Effector memory CD8-positive, alpha-beta T cell (primary cell): ENCODE results near the gene TPCN2.
A peak's percentile ranks its signal among the peaks of the same experiment; 100 is the strongest.

Source experiments
- ATAC-seq: fragments of 150-1000 bp; cut with Tn5 transposase; replicated peaks from 2 replicates; pipeline ENCODE4 v1.10.0; 2021; ENCODE audit warnings: mild to moderate bottlenecking, moderate library complexity
- DNase-seq, 3 experiments: peaks; one replicate each; pipeline ENCODE4 v3.0.0; 2021
- H3K27ac Mint-ChIP-seq, 2 donors: one replicate each; pipeline ENCODE4 v1.8.0; 2022; ENCODE audit warnings: mild to moderate bottlenecking in 2 of 2, mixed read lengths in 2 of 2, moderate library complexity in 2 of 2
- H3K27me3 Mint-ChIP-seq, 2 donors: one replicate each; pipeline ENCODE4 v1.8.0; 2022; ENCODE audit warnings: mixed read lengths in 2 of 2
- H3K36me3 Mint-ChIP-seq: one replicate; pipeline ENCODE4 v1.8.0; 2022; ENCODE audit warnings: mild to moderate bottlenecking, moderate library complexity, mixed read lengths; ENCODE audit not compliant: insufficient read depth
- H3K4me1 Mint-ChIP-seq, 2 donors: one replicate each; pipeline ENCODE4 v1.8.0; 2022; ENCODE audit warnings: low read depth in 2 of 2, mixed read lengths in 2 of 2
- H3K4me3 Mint-ChIP-seq, 2 donors: one replicate each; pipeline ENCODE4 v1.8.0; 2022; ENCODE audit warnings: mild to moderate bottlenecking in 2 of 2, mixed read lengths in 2 of 2, moderate library complexity in 2 of 2
- H3K9me3 Mint-ChIP-seq, 2 donors: one replicate each; pipeline ENCODE4 v1.8.0; 2022; ENCODE audit warnings: mixed read lengths in 2 of 2

Gene TPCN2

DNA sequence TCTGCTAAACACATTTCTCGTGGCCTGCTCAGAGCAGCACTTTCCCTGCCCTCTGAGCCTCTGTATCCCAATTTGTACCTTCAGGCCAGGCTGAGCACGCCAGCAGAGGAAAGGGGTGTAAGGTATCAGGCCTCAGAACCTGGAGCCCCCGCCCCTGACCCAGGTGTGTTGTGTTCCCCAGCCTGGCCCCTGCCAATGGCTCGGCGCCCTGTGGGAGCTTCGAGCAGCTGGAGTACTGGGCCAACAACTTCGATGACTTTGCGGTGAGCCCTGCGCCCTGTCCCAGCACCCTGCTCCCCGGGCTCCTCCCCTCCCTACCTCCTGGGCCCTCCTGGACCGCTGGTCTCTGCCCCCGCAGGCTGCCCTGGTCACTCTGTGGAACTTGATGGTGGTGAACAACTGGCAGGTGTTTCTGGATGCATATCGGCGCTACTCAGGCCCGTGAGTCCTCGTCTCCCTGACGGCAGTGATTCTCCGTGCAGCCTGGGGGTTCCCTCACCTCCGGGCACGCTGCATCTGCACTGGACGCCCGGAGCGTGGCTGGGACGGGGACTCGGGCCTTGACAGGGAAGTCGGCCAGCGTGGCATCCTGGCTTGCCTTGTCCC is 36.9 kb downstream of the TPCN2 start:
- Mint-ChIP-seq H3K4me3 (no peak overlapping the region), H3K27me3 (no peaks in the 10 kb centered on the region), H3K36me3 (peaks cover 11% of the 10 kb centered on the region), H3K9me3 (no peaks in the 10 kb centered on the region), H3K4me1 (peaks cover 2 to 9% of the 10 kb centered on the region in 2 donors), H3K27ac (no peak overlapping the region)
- ATAC-seq = no peak
- no peak for DNase-seq

DNA sequence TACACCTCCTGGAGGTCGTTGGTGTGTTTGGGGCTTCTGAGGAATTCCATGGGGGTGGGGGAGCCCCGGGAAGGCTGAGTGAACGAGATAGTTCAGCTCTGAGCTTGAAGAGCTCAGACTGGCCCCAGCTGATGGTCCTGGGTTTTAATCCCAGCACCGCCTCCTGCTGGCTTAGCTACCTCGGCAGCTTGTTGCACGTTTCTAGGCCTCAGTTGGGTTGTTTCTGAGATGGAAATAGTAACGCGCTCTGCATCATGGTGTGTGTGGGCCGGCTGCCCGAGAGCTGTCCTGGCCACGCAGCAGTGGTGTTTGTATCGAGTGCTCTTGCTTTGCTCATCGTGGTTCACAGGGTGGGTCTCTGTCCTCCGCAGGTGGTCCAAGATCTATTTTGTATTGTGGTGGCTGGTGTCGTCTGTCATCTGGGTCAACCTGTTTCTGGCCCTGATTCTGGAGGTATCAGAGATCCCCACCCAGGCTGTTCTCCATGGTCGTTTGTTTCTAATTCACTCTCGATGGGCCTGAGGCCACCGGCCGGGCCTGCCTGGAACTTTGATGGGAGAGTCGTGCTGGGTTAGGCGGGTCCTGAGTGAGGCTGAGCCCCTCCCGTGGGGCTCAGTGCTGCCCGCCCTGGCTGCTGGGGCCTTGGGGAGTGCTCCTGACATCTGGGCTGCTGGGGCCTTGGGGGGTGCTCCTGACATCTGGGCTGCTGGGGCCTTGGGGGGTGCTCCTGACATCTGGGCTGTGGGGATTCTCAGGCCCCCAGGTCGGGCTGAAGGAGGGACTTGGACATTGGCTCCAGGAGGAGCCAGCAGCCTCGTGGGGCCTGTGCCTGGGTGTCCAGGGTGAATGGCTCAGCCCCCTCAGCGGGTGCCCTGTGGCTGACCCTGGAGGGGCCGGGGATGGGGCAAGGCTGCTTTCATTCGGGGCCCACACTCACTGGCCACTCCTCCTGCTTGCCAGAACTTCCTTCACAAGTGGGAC is 37.7 kb downstream of the TPCN2 start:
- DNase-seq = no peak
- H3K4me1 Mint-ChIP-seq = peaks cover 0 to 7% of the 10 kb centered on the region in 2 donors
- no peak overlapping the region for H3K4me3 Mint-ChIP-seq
- no peaks in the 10 kb centered on the region for H3K9me3 Mint-ChIP-seq
- no peak overlapping the region for H3K27ac Mint-ChIP-seq
- no peak for ATAC-seq
- H3K36me3 Mint-ChIP-seq = peaks cover 11% of the 10 kb centered on the region
- no peaks in the 10 kb centered on the region for H3K27me3 Mint-ChIP-seq

DNA sequence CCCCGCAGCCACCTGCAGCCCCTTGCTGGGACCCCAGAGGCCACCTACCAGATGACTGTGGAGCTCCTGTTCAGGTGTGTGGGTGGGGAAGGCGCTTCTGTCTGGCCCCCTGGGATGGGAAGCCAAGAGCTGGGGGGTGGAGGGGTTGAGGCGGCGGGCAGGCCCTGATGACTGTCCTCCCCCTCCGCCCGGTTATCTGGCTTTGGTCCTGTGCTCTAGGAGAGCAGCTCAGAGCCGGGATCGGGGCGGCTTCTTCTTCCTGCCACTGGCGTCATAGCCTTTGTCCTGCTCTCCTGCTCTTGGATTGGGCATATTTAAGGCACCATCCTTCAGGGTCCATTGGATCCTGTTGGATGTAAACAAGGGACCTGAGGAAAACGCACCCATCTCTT is 38.4 kb downstream of the TPCN2 start:
- Mint-ChIP-seq H3K4me3 (no peak overlapping the region), H3K36me3 (peaks cover 8% of the 10 kb centered on the region), H3K27me3 (no peaks in the 10 kb centered on the region), H3K27ac (no peak overlapping the region), H3K4me1 (peaks cover 0 to 4% of the 10 kb centered on the region in 2 donors), H3K9me3 (no peaks in the 10 kb centered on the region)
- ATAC-seq (no peak), DNase-seq (no peak)

DNA sequence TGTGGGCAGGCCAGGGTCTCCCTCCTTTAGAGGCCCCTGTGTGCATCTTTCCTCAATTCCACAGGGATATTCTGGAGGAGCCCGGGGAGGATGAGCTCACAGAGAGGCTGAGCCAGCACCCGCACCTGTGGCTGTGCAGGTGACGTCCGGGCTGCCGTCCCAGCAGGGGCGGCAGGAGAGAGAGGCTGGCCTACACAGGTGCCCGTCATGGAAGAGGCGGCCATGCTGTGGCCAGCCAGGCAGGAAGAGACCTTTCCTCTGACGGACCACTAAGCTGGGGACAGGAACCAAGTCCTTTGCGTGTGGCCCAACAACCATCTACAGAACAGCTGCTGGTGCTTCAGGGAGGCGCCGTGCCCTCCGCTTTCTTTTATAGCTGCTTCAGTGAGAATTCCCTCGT is 39.1 kb downstream of the TPCN2 start:
- H3K27ac Mint-ChIP-seq = peak overlapping the region in 1 of 2 donors; percentile 35
- peaks cover 8% of the 10 kb centered on the region for H3K36me3 Mint-ChIP-seq
- ATAC-seq = no peak
- H3K4me3 Mint-ChIP-seq = no peak overlapping the region
- no peak for DNase-seq
- no peaks in the 10 kb centered on the region for H3K27me3 Mint-ChIP-seq
- H3K4me1 Mint-ChIP-seq = peaks cover 0 to 4% of the 10 kb centered on the region in 2 donors
- no peaks in the 10 kb centered on the region for H3K9me3 Mint-ChIP-seq

DNA sequence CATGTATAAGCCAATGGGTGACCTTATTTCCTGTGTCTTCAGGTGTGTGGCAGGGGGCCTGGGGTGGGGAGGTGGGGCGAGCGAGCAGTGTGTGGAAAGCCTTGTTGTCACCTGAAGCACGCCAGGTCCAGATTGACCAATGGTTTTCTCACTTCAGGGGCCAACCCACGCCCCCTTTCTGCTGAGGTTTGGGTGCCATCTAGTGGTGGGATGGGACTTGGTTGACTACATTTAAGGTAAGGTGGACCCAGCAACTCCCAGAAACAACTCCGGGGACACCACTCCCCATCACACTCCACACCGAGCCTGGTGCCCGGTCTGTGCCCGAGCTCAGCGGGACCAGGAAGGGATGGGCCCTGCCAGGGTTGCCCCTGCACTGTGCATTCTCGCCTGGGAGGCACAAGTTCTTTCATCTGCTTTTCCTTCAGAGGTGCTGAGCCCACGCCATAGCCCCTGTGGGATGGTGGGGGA is 40.0 kb downstream of the TPCN2 start:
- ATAC-seq = peak; percentile 56
- H3K36me3 Mint-ChIP-seq = peaks cover 8% of the 10 kb centered on the region
- no peaks in the 10 kb centered on the region for H3K9me3 Mint-ChIP-seq
- H3K27me3 Mint-ChIP-seq = no peaks in the 10 kb centered on the region
- peaks cover 0 to 4% of the 10 kb centered on the region in 2 donors for H3K4me1 Mint-ChIP-seq
- peak; percentile 40 to 42 (median 40) for DNase-seq
- no peak overlapping the region for H3K4me3 Mint-ChIP-seq
- H3K27ac Mint-ChIP-seq = peak overlapping the region in 1 of 2 donors; percentile 35

DNA sequence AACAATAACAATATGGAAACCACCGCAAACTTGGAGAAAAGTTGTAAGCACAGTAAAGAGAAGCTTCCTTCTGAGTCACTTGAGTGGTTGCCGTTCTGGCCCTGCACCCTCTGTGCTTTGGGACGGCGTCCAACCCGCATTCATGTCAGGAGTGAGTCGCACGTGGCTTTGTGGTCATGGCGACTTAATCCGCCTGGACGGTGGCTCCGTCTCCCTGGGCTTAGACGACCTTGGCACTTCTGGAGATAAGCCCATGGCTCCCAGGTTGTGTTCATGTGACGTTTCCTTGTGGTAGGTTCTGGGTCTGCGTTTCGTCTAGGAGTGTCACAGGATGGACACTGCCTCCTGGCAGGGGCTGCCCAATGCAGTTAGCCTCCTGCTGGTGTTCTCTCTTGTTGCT is 40.5 kb downstream of the TPCN2 start:
- no peaks in the 10 kb centered on the region for H3K9me3 Mint-ChIP-seq
- peaks cover 0 to 4% of the 10 kb centered on the region in 2 donors for H3K4me1 Mint-ChIP-seq
- ATAC-seq (no peak), DNase-seq (no peak)
- no peaks in the 10 kb centered on the region for H3K27me3 Mint-ChIP-seq
- H3K4me3 Mint-ChIP-seq = no peak overlapping the region
- H3K36me3 Mint-ChIP-seq = peaks cover 8% of the 10 kb centered on the region
- H3K27ac Mint-ChIP-seq = no peak overlapping the region

DNA sequence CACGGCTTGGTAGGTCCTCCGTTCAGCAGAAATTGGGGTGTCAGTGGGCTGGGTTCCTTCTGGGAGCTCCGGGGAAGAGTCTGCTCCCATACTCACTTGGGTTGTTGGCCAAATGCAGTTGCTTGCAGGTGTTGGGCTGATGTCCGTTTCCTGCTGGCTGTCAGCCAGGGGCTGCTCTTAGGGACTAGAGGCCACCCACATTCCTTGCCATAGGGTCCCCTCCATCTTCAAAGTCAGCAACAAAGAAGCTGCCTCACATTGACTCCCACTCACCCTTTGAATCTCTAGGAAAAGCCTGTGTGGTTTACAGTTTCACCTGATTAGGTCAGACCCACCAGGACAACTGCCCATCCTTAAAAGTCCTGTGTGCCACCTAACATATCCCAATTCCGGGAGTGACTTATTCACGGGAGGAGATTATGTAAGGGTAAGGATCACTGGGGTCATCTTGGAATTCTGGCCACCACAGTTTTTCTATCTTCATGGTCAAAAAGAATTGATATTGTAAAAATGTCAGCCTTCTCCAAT is 43.0 kb downstream of the TPCN2 start:
- H3K4me3 Mint-ChIP-seq = no peak overlapping the region
- no peak overlapping the region for H3K27ac Mint-ChIP-seq
- ATAC-seq (no peak), DNase-seq (no peak)
- H3K27me3 Mint-ChIP-seq = no peaks in the 10 kb centered on the region
- peaks cover 0 to 8% of the 10 kb centered on the region in 2 donors for H3K4me1 Mint-ChIP-seq
- peaks cover 3% of the 10 kb centered on the region for H3K36me3 Mint-ChIP-seq
- H3K9me3 Mint-ChIP-seq = no peaks in the 10 kb centered on the region

DNA sequence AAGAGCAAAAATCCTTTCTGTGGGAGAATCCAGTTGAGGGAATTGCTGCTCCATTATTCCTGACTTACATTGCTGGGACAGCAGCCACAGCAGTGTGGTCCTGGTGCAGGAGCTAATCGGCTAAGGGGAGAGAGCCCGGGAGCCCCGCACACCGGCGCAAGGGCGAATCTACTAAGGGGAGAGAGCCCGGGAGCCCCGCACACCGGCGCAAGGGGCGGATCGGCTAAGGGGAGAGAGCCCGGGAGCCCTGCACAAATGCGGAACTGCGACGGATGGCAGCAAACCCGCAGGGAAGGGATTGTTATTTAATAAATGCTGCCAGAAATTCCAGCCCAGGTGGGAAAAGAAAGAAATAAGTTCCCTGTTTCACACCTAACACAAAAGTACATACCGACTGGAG is 43.5 kb downstream of the TPCN2 start:
- Mint-ChIP-seq H3K27me3 (no peaks in the 10 kb centered on the region), H3K9me3 (no peaks in the 10 kb centered on the region), H3K36me3 (peaks cover 3% of the 10 kb centered on the region), H3K4me3 (no peak overlapping the region), H3K4me1 (peaks cover 0 to 8% of the 10 kb centered on the region in 2 donors), H3K27ac (no peak overlapping the region)
- DNase-seq = no peak
- no peak for ATAC-seq

DNA sequence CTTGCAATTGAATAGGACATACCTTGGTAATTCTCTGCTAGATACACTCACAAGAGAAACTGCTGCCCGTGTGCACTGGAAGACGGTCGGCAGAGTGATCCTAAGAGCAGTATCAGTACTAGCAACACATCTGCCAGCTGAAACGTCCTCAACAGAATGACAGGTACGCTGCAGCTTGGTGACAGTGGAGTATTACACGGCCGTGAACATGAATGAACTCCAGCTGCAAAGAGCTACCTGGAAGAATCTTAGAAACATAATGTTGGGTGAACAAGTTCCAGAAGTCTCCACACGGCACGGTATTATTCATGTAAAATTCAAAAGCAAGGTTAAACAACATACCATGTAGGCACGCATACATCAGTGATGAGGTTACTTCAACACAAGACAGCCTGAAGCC is 44.4 kb downstream of the TPCN2 start:
- Mint-ChIP-seq H3K9me3 (no peaks in the 10 kb centered on the region), H3K4me3 (no peak overlapping the region), H3K27me3 (no peaks in the 10 kb centered on the region), H3K4me1 (peaks cover 0 to 8% of the 10 kb centered on the region in 2 donors), H3K27ac (peak overlapping the region; percentile 8 to 11), H3K36me3 (peaks cover 3% of the 10 kb centered on the region)
- no peak for ATAC-seq
- DNase-seq = no peak

DNA sequence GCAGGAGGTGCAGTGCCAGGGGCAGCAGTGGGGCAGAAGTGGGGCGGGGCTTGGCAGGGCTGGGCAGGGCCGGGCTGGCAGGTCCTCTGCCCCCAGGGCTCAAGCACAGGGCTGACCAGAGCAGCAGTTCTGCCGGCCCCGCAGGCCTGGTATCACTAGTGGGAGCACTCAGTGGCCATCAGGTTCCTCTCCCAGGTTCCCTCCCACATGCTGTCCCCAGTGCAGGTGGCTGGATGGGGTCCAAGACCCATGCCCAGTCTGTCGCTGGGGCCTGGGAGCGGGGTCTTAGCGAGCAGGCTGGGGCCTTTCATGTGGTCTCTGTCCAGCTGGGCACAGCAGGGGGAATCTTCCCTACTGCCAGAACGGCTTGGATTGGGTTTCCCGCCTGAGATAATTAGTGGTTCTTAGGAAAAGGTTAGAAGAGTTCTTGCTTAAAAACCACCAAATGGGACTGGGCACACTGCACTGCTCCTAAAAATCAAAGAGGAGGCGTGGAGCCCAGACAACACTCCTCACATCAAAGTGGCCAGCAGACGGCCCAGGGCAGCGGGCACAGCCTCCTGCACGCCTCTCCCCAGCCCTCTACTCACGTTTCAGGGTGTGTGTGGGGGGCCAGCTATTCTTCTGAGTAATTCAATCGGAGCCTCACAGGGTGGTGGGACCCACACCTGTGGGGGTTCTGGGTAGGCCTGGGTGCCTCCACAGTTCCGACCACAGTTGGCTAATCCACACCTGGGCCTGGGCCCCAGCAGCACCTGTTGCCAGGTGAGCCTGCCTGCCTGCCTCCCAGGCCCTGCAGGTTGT is 45.6 kb downstream of the TPCN2 start:
- Mint-ChIP-seq H3K27me3 (no peaks in the 10 kb centered on the region), H3K9me3 (no peaks in the 10 kb centered on the region), H3K36me3 (peaks cover 3% of the 10 kb centered on the region), H3K27ac (no peak overlapping the region), H3K4me1 (peaks cover 0 to 6% of the 10 kb centered on the region in 2 donors), H3K4me3 (no peak overlapping the region)
- no peak for DNase-seq
- ATAC-seq = no peak

DNA sequence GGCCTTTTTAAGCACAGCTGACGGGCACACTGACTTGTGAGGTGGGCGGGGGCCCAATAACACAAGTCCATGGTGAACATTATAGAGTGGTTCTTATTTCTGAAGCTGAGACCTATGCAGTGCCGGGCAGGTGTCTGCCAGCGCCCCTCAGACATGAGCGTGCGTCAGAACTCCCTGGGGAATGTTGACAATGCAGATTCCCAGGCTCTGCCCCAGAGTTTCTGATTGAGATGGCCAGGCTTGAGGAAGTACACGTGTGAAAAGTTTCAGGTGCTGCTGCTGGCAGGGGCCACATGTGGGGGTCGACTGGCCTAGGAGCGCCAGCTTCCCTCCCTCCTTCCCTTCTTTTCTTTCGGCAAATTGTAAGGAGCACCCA is 46.2 kb downstream of the TPCN2 start:
- Mint-ChIP-seq H3K27me3 (peaks cover 0 to 6% of the 10 kb centered on the region in 2 donors), H3K4me1 (peaks cover 0 to 6% of the 10 kb centered on the region in 2 donors), H3K9me3 (no peaks in the 10 kb centered on the region), H3K27ac (no peak overlapping the region), H3K36me3 (no peaks in the 10 kb centered on the region), H3K4me3 (no peak overlapping the region)
- DNase-seq = no peak
- no peak for ATAC-seq

DNA sequence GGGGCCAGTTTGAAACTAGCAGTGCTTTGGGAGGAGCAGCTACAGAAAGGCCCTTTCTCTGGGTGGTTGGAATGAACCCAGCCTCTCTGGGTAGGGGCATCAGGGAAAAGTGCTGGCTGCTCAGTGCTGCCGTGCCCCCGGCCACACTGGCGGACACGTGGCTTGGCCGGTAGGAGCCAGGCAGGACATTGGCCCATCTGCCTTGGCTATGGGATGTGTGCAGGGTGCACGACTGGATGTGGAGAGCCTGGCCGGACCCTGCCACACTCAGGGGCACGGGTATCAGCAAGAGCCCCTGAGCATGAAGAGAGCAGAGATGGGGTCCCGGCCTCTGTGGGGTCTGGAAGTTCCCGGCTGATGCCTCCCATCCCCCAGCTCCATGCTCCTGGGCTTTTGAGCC is 46.6 kb downstream of the TPCN2 start:
- Mint-ChIP-seq H3K4me3 (no peak overlapping the region), H3K27ac (no peak overlapping the region), H3K27me3 (peaks cover 0 to 7% of the 10 kb centered on the region in 2 donors), H3K36me3 (no peaks in the 10 kb centered on the region), H3K9me3 (no peaks in the 10 kb centered on the region), H3K4me1 (peaks cover 0 to 4% of the 10 kb centered on the region in 2 donors)
- no peak for DNase-seq
- ATAC-seq = no peak

DNA sequence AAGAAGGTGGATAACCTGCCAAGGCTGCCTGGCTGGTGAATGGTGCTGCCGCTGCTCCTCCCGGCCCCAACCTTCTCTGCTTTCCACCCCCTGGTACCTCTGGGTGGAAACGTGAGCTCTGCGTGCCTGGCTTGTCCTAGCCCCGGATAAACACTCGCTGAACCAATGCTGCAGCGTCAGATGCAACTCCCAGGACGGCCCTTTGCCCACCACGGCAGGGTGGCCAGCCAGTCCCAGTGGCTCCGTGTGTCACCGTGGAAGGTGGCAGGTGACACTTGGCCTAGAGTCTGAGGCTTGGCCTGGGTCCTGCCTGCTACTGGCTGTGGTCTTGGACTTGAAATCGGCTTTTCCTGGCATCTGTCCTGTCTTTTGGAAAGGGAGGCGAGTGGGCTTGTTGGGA is 47.7 kb downstream of the TPCN2 start:
- ATAC-seq (no peak), DNase-seq (no peak)
- H3K36me3 Mint-ChIP-seq = no peaks in the 10 kb centered on the region
- no peak overlapping the region for H3K4me3 Mint-ChIP-seq
- peaks cover 0 to 7% of the 10 kb centered on the region in 2 donors for H3K27me3 Mint-ChIP-seq
- H3K27ac Mint-ChIP-seq = no peak overlapping the region
- H3K4me1 Mint-ChIP-seq = peaks cover 0 to 3% of the 10 kb centered on the region in 2 donors
- H3K9me3 Mint-ChIP-seq = no peaks in the 10 kb centered on the region
